ENCODE measurements around the gene KCNJ9.
"Not testable (repeated sequence)": the region's sequence is repeated elsewhere in the genome, so short reads cannot be mapped to it uniquely, and the experiment has no call there.

Gene KCNJ9

GRCh38 chr1:160125746-160126145, 44.4 kb downstream of the KCNJ9 start:
- no peak for DNase-seq (ENCODE audit: low read depth, low spot score)

GRCh38 chr1:160126342-160126741, 45.0 kb downstream of the KCNJ9 start:
- not testable (repeated sequence) for DNase-seq (ENCODE audit: low read depth, low spot score)

GRCh38 chr1:160127381-160127780, 46.0 kb downstream of the KCNJ9 start:
- DNase-seq (ENCODE audit: low read depth, low spot score) = no peak

- no peak for DNase-seq (ENCODE audit: low read depth, low spot score)
Measured at GRCh38 chr1:160127865-160128523, 46.7 kb downstream of the KCNJ9 start.

GRCh38 chr1:160128636-160129035, 47.3 kb downstream of the KCNJ9 start:
- no peak for DNase-seq (ENCODE audit: low read depth, low spot score)

GRCh38 chr1:160129046-160129445, 47.7 kb downstream of the KCNJ9 start:
- no peak for DNase-seq (ENCODE audit: low read depth, low spot score)

GRCh38 chr1:160129558-160129957, 48.2 kb downstream of the KCNJ9 start:
- DNase-seq (ENCODE audit: low read depth, low spot score) = no peak

GRCh38 chr1:160129966-160130365, 48.6 kb downstream of the KCNJ9 start:
- DNase-seq (ENCODE audit: low read depth, low spot score) = no peak

- no peak for DNase-seq (ENCODE audit: low read depth, low spot score)
Measured at GRCh38 chr1:160130486-160130885, 49.1 kb downstream of the KCNJ9 start.

- no peak for DNase-seq (ENCODE audit: low read depth, low spot score)
Measured at GRCh38 chr1:160130939-160131338, 49.6 kb downstream of the KCNJ9 start.

GRCh38 chr1:160131803-160132565, 50.6 kb downstream of the KCNJ9 start:
- no peak for DNase-seq (ENCODE audit: low read depth, low spot score)

GRCh38 chr1:160133990-160134770, 52.8 kb downstream of the KCNJ9 start:
- no peak for DNase-seq (ENCODE audit: low read depth, low spot score)

GRCh38 chr1:160134791-160135572, 53.6 kb downstream of the KCNJ9 start:
- DNase-seq (ENCODE audit: low read depth, low spot score) = no peak

- DNase-seq (ENCODE audit: low read depth, low spot score) = no peak
Measured at GRCh38 chr1:160136121-160136925, 55.0 kb downstream of the KCNJ9 start.

GRCh38 chr1:160136926-160137200, 55.5 kb downstream of the KCNJ9 start:
- DNase-seq (ENCODE audit: low read depth, low spot score) = no peak

- DNase-seq (ENCODE audit: low read depth, low spot score) = no peak
Measured at GRCh38 chr1:160137216-160137862, 56.0 kb downstream of the KCNJ9 start.

- DNase-seq (ENCODE audit: low read depth, low spot score) = no peak
Measured at GRCh38 chr1:160139840-160140239, 58.5 kb downstream of the KCNJ9 start.

Measured in activated CD4-positive, CD25-positive, alpha-beta regulatory T cell treated with anti-CD3 and anti-CD28 coated beads, Interleukin-2, amount 50 U/mL, for 16 hours (primary cell).